Cardiac muscle cell (in vitro differentiated cells and primary cell): Measurements from ENCODE around the gene ID2. TPM values are rescaled to one million over a fixed set of nuclear protein-coding genes. Genes with fewer than 3 reads are reported as not detected.

Experiments
- DNase-seq, 2 donors: peaks; one replicate each; pipeline versions ENCODE4 v3.0.0 to v3.0.0-alpha.2; 2010 to 2017; ENCODE audit warnings: low read depth in 1 of 2, low spot score in 1 of 2
- H3K27ac ChIP-seq: fragments of 200-600 bp; sonication (generic); 2 replicates; pipeline ENCODE4 v1.5.1; 2016
- H3K27me3 ChIP-seq: fragments of 200-600 bp; sonication (generic); 2 replicates; pipeline ENCODE4 v1.6.0; 2016; ENCODE audit warnings: control low read depth
- H3K36me3 ChIP-seq: fragments of 200-600 bp; sonication (generic); 2 replicates; pipeline ENCODE4 v1.5.1; 2016; ENCODE audit warnings: control low read depth
- H3K4me1 ChIP-seq: fragments of 200-600 bp; sonication (generic); 2 replicates; pipeline ENCODE4 v1.8.1; 2017; ENCODE audit warnings: low read depth, mild to moderate bottlenecking, mixed run types
- H3K4me3 ChIP-seq: fragments of 200-600 bp; sonication (generic); 2 replicates; pipeline ENCODE4 v1.5.1; 2016; ENCODE audit warnings: mild to moderate bottlenecking
- H3K9me3 ChIP-seq: fragments of 200-600 bp; sonication (generic); 2 replicates; pipeline ENCODE4 v1.5.1; 2017; ENCODE audit warnings: low read depth, mild to moderate bottlenecking, control low read depth
- CTCF ChIP-seq: IDR thresholded peaks from 2 replicates; pipeline ENCODE4 v1.5.1; 2012; ENCODE audit warnings: low read depth, mild to moderate bottlenecking, low read length
- polyA plus RNA-seq: library from polyadenylated mRNA; unstranded; fragments of >200 nt; fragmentation: Nextera tagmentation; extraction: Ambion mirVana; gene quantifications from 2 replicates; pipeline ENCODE4 v1.2.1, GENCODE V29; 2016
- total RNA-seq: library from RNA; depleted of rRNA; stranded (reverse); fragments of >200 nt; gene quantifications from 2 replicates; pipeline ENCODE4 v1.2.3, GENCODE V29; 2016

The ID2 gene
- total and polyA plus RNA-seq, 2 experiments from 2014 or later: 409 to 780 TPM

- H3K27ac ChIP-seq: no peak overlapping the region
- peaks cover 13% of the 10 kb centered on the region for H3K4me1 ChIP-seq
- DNase-seq: no peak
- TF ChIP-seq CTCF: no peak
- H3K36me3 ChIP-seq: no peaks in the 10 kb centered on the region
- H3K9me3 ChIP-seq: no peaks in the 10 kb centered on the region
- no peaks in the 10 kb centered on the region for H3K27me3 ChIP-seq
- no peak overlapping the region for H3K4me3 ChIP-seq
These were observed 25.7 kb upstream of the ID2 start for GRCh38 chr2:8656160-8656641.

DNA sequence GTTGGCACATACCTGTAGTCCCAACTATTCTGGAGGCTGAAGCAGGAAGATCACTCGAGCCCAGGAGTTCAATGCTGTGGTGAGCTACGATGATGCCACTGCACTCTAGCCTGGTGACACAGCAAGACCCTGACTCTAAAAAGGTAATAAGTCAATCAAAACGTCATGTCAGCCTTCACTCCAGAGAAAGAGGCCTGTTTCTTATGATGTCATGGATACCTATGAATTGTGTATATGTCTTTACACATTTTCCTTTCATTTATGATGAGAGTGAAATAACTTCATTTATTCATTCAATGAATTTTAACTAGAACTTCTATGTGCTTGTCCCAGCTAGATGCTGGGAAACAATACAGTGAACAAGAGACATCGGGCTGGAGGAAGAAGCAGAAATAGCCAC is 25.0 kb upstream of the ID2 start:
- TF ChIP-seq CTCF: no peak
- Histone ChIP-seq H3K27me3 (no peaks in the 10 kb centered on the region), H3K27ac (no peak overlapping the region)

DNA sequence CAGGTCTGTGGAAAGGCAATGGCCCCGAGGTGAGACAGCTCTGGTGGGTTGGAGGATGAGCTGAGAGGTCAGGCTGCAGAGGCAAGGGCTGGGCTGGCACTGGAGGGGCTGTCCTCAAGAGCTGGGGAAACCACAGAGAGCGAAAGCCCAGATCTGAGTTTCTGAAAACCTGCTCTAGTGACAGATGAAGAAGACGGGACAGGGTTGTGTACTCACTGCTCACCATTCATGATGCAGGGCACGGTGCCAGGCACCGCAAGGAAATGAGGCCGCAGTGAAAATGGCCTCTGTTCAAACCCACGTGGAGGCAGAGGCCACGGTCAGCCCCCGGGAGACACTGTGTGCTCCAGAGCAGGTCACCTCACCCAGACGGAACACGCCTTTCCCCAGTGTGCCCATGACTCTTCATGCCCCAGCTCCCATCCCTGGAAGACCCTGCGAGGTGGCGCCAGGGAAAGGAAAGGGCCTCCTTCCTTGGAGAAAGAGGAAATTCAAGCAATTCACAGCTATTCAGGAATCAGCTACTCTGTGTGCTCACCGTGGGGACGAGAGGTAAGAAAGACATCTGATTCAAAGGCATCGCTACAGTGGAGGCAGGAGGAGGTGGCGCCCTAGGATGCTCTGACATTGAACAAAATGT is 24.3 kb upstream of the ID2 start:
- Histone ChIP-seq H3K9me3 (no peaks in the 10 kb centered on the region), H3K27me3 (no peaks in the 10 kb centered on the region), H3K36me3 (no peaks in the 10 kb centered on the region), H3K4me3 (no peak overlapping the region), H3K27ac (no peak overlapping the region), H3K4me1 (peaks cover 24% of the 10 kb centered on the region)
- no peak for TF ChIP-seq CTCF
- no peak for DNase-seq

More for the DNA sequence above, 25.0 kb upstream of the ID2 start:
- H3K9me3 ChIP-seq: no peaks in the 10 kb centered on the region
- no peak overlapping the region for H3K4me3 ChIP-seq
- H3K36me3 ChIP-seq: no peaks in the 10 kb centered on the region
- H3K4me1 ChIP-seq: peaks cover 17% of the 10 kb centered on the region
- no peak for DNase-seq

DNA sequence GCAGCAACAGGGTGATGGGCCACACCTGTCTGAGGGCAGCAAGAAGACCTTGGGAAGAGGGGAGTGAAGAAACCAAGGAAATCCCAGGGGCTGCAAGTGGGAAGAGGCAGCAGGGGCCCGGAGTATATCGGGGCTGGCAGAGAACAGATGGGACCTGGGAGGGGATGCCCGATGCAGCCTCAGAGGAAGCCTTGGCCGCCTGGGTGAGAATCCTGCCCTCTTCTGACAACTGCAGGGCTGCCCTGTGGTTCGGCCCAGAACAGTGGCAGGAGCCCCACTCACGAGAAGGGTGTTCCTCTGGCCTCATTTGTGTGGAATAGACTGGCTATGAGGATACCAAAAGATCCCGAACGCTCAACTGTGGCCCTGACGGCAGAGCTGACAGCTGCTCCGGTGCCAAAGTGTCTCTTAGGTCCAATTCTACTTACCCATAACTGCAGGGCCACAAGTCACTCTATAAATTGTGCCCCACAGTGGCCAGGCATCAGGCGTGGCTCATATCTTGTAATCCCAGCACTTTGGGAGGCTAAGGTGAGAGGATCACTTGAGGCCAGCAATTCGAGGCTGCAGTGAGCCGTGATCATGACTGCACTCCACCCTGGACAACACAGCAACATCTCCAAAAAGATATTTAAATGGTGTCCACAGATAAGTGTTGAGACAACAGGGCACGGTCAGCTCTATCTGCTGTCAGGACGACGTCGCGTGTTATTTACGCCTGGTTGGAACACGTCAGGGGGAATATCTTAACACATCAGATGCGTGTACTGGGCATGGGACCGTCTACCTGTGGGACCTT is 23.6 kb upstream of the ID2 start:
- no peak overlapping the region for H3K27ac ChIP-seq
- no peak overlapping the region for H3K4me3 ChIP-seq
- H3K4me1 ChIP-seq: peaks cover 25% of the 10 kb centered on the region
- TF ChIP-seq CTCF: no peak
- DNase-seq: no peak
- H3K36me3 ChIP-seq: no peaks in the 10 kb centered on the region
- H3K27me3 ChIP-seq: no peaks in the 10 kb centered on the region
- H3K9me3 ChIP-seq: no peaks in the 10 kb centered on the region

DNA sequence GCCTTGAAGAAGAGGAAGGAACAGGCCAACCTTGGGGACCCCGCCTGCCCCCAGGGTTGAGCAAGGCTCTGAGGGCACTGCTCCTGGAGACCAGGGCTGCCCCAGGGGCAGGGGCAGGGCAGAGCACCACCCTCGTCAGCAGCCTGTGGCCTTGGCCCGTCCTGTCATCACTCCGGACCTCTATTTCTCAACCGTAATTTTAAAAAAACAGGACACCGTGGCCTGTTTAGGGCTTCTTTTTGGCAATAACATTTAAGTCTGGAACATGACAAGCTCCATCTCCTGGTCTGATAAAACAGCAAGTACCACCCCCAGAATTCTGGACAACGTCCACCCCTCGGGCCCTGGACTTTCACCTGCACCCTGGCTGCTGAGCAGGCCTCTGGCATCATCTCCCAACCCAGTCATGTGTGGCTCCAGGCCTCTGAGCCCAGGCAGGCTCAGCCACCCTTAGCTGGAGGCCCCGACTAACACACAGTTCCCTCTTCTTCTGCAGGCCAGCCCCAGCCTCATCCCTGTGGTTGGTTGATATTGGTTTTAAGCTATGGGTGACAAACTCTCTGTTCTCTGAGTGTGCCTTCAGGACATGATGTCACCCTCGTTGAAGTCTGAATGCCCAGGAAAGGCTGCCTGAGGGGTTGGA is 22.6 kb upstream of the ID2 start:
- H3K36me3 ChIP-seq: no peaks in the 10 kb centered on the region
- no peak overlapping the region for H3K4me3 ChIP-seq
- TF ChIP-seq CTCF: no peak
- peaks cover 25% of the 10 kb centered on the region for H3K4me1 ChIP-seq
- no peak for DNase-seq
- no peaks in the 10 kb centered on the region for H3K9me3 ChIP-seq
- H3K27ac ChIP-seq: no peak overlapping the region
- H3K27me3 ChIP-seq: no peaks in the 10 kb centered on the region
